ENCODE data around the gene SHISA8. TPM values are rescaled to one million over a fixed set of nuclear protein-coding genes. Genes with fewer than 3 reads are reported as not detected.
A peak's percentile ranks its signal among the peaks of the same experiment; 100 is the strongest.

Gene SHISA8
- polyA plus RNA-seq, 1 experiment: not detected

DNA sequence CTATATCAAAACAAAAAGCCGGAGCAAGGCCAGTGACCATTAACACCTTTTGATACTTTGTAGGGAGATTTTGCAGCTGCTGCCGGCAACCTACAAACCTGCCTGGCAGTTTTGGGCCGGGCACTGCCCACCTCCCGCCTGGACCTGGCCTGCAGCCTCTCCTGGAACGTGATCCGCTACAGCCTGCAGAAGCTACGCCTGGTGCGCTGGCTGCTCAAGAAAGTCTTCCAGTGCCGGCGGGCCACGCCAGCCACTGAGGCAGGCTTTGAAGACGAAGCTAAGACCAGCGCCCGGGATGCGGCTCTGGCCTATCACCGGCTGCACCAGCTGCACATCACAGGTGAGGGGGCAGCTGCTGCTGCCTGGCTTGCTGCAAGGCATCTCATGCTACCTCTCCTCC lies 34.2 kb downstream of the SHISA8 start:
- no peaks in the 10 kb centered on the region for H3K27me3 ChIP-seq (ENCODE audit: control insufficient read depth, insufficient read depth, low read length)
- CTCF ChIA-PET: interaction anchor here (0.8 to 1.3 kb wide), 2 partner anchors 23 to 134 kb away, joined by 3 to 4 read pairs; no protein-coding TSS in a partner anchor
- no peaks in the 10 kb centered on the region for H3K9me3 ChIP-seq (ENCODE audit: control insufficient read depth, insufficient read depth, low read length)
- POLR2A ChIA-PET: no interaction called here
- TF ChIP-seq, protein P1, sequence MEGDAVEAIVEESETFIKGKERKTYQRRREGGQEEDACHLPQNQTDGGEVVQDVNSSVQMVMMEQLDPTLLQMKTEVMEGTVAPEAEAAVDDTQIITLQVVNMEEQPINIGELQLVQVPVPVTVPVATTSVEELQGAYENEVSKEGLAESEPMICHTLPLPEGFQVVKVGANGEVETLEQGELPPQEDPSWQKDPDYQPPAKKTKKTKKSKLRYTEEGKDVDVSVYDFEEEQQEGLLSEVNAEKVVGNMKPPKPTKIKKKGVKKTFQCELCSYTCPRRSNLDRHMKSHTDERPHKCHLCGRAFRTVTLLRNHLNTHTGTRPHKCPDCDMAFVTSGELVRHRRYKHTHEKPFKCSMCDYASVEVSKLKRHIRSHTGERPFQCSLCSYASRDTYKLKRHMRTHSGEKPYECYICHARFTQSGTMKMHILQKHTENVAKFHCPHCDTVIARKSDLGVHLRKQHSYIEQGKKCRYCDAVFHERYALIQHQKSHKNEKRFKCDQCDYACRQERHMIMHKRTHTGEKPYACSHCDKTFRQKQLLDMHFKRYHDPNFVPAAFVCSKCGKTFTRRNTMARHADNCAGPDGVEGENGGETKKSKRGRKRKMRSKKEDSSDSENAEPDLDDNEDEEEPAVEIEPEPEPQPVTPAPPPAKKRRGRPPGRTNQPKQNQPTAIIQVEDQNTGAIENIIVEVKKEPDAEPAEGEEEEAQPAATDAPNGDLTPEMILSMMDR (IDR thresholded peaks at IDR 0.05; ENCODE audit: low read depth, low read length): no peak
- no peak overlapping the region for H3K27ac ChIP-seq (ENCODE audit: low read depth, low read length)
- no peak overlapping the region for H3K4me3 ChIP-seq (ENCODE audit: low read depth, low read length)
- no peak for DNase-seq (ENCODE audit: low read depth, low spot score)

DNA sequence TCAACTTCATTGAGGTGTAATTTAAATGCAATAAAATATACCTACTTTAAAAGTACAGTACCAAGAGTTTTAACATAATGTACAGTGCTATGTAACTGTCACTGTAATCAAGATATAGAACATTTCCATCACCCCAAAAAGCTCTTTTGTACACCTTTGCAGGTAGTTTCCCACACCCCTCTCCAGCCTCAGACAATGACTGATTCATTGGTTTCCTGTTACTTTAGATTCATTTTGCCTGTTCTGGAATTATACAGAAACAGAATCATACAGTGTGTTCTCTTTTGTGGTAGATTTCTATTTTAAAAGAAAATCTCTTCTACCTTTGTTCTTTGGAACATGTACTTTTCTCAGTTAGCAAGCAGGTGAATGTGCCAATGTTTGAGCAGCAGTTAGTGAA lies 38.2 kb downstream of the SHISA8 start:
- Histone ChIP-seq H3K27ac (ENCODE audit: low read depth, low read length) (no peak overlapping the region), H3K4me3 (ENCODE audit: low read depth, low read length) (no peak overlapping the region), H3K9me3 (ENCODE audit: control insufficient read depth, insufficient read depth, low read length) (no peaks in the 10 kb centered on the region), H3K27me3 (ENCODE audit: control insufficient read depth, insufficient read depth, low read length) (no peaks in the 10 kb centered on the region)
- ChIA-PET POLR2A (no interaction called here), CTCF (interaction anchor here (1.0 kb wide), 1 partner anchor 179 kb away, joined by 4 read pairs; no protein-coding TSS in a partner anchor)
- no peak for DNase-seq (ENCODE audit: low read depth, low spot score)
- TF ChIP-seq, protein P1 (IDR thresholded peaks at IDR 0.05; ENCODE audit: low read depth, low read length): no peak

DNA sequence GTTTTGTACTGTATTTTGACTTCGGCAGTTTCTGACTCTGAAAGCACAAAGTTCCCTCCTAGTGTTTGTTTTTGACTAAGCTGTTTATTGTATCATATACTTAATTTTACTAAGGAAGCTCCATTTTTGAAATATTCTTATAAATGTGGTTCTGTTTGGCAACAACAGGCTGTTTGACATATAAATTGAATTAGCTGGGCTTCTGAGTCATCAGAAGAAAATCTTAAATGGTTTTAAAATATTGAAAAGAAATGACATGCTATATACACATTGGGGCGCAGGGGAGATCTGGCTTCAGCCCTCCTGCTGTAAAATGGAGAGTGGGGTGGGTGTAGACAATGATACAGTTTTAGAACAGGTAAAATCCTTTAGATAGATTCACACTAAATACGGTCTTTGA lies 38.6 kb downstream of the SHISA8 start:
- no peak for DNase-seq (ENCODE audit: low read depth, low spot score)
- ChIA-PET POLR2A (no interaction called here), CTCF (interaction anchor here (1.0 kb wide), 1 partner anchor 179 kb away, joined by 4 read pairs; no protein-coding TSS in a partner anchor)
- Histone ChIP-seq H3K4me3 (ENCODE audit: low read depth, low read length) (no peak overlapping the region), H3K9me3 (ENCODE audit: control insufficient read depth, insufficient read depth, low read length) (no peaks in the 10 kb centered on the region), H3K27ac (ENCODE audit: low read depth, low read length) (peak overlapping the region; percentile 1), H3K27me3 (ENCODE audit: control insufficient read depth, insufficient read depth, low read length) (no peaks in the 10 kb centered on the region)
- TF ChIP-seq, protein P1 (IDR thresholded peaks at IDR 0.05; ENCODE audit: low read depth, low read length): no peak

DNA sequence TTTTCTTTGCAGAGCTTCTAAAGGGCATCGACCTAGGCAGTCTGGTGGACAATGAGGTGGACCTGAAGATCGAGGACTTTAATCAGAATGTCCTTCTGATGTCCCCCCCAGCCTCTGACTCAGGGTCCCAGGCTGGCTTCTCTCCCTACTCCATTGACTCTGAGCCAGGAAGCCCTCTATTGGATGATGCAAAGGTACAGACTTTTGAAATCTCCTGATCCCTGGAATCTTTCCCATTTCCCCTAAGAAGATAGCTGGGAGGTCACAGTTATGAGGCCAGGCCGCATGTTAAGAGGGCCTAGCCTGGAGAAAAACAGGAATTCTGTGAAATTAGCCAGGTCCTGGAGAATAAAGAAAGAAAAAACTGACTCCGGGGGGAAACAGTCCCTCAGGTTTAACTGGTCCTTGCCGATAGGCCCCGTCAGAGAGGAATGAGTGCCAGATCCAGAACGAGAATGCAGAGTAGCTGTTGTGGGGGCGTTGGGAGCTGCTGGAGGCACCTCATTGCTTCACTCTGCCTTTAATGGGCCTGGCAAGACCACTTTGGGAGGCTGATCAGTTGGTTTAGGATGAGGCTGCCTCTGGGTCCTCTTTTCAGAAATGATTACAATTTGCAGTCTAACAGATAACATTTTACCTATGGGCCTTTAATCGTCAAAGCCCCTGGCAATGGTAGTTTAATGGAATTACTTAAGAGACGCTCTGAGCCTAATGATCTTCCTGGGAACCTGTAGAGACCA lies 39.2 kb downstream of the SHISA8 start:
- ChIA-PET POLR2A (no interaction called here), CTCF (interaction anchor here (1.0 kb wide), 1 partner anchor 178 kb away, joined by 4 read pairs; no protein-coding TSS in a partner anchor)
- Histone ChIP-seq H3K9me3 (ENCODE audit: control insufficient read depth, insufficient read depth, low read length) (no peaks in the 10 kb centered on the region), H3K27ac (ENCODE audit: low read depth, low read length) (peak overlapping the region; percentile 1), H3K27me3 (ENCODE audit: control insufficient read depth, insufficient read depth, low read length) (no peaks in the 10 kb centered on the region), H3K4me3 (ENCODE audit: low read depth, low read length) (no peak overlapping the region)
- DNase-seq (ENCODE audit: low read depth, low spot score): no peak
- TF ChIP-seq, protein P1 (IDR thresholded peaks at IDR 0.05; ENCODE audit: low read depth, low read length): no peak

DNA sequence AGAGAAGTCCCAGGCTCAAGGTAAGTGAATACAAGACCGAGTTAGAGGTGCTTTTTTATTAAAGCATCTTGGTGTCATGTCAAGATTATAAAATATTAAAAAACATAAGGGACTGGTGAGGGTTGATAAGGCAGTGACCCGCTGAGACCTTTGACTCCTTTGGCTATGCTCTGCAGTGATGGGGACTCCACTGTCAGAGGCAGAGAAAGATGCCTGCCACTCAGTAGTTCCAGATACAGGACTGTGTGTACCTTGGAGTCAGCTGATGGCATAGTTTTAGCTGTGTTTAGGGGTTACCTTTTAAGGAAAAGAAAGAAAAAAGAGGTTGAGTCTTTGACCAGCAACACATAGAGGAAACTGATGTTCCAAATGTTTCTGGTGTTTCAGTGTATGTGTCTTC lies 40.8 kb downstream of the SHISA8 start:
- no peak overlapping the region for H3K27ac ChIP-seq (ENCODE audit: low read depth, low read length)
- no peak overlapping the region for H3K4me3 ChIP-seq (ENCODE audit: low read depth, low read length)
- ChIA-PET POLR2A (no interaction called here), CTCF (interaction anchor here (2.0 kb wide), 1 partner anchor 176 kb away, joined by 5 read pairs; no protein-coding TSS in a partner anchor)
- no peaks in the 10 kb centered on the region for H3K27me3 ChIP-seq (ENCODE audit: control insufficient read depth, insufficient read depth, low read length)
- no peak for DNase-seq (ENCODE audit: low read depth, low spot score)
- TF ChIP-seq, protein P1 (IDR thresholded peaks at IDR 0.05; ENCODE audit: low read depth, low read length): no peak
- no peaks in the 10 kb centered on the region for H3K9me3 ChIP-seq (ENCODE audit: control insufficient read depth, insufficient read depth, low read length)
